ENCODE measurements around the gene KCNK6. TPM values are rescaled to one million over a fixed set of nuclear protein-coding genes. Genes with fewer than 3 reads are reported as not detected.

The KCNK6 gene
- total and polyA plus RNA-seq, 2 of the 8 experiments (the other 6 are each of a cell fraction or from before 2014, with no cell fraction given): 10.6 to 13.3 TPM

DNA sequence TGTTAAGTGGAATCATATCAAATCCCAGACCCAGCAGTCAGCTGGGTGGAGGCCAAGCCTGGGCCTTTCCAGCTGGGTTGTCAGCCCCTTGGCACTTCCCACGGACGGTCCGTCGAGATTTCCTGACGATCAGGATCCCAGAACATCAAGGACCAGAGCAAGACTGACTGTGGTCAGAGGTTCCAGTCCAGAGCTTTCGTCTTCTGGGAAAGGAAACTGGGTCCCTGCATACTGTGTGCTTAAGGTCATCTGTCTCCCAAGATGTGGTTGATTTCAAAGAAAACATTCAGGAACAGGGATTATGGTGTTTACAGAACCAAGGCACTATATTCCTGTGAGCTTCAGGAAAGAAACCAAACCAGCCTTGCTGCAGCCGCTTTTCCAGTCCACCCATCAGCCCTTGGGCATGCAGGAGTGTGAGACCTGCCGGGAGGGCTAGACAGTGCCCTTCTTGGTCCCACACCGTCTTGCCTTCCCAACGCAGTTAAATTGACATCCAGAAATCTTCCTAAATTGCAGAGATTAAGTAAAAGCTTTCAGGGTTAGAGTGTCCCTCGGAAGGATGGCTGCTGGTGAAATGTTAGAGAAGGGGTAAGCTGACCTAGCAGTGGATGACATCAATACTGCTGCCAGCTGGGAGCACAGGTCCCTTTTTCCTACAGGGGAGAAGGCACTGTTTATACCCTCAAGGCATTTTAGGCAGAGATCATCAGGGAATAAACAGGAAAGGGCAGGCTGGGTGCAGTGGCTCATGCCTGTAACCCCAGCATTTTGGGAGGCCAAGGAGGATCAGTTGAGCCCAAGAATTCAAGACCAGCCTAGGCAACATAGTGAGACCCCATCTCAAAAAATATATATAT, 20.6 kb upstream of the KCNK6 start:
- Histone ChIP-seq H2BK12ac (ENCODE audit: low read depth, low read length) (no peak overlapping the region), H2BK20ac (ENCODE audit: low read length) (no peak overlapping the region), H3K56ac (replicated peaks; ENCODE audit: insufficient read length, low read depth, low read length) (no peak overlapping the region), H3K4me2 (ENCODE audit: insufficient read depth in 1 of 2, low read depth in 2 of 2, low read length in 2 of 2) (no peak overlapping the region), H3K23me2 (ENCODE audit: low read depth, low read length) (no peaks in the 10 kb centered on the region), H3K23ac (ENCODE audit: insufficient read length) (no peak overlapping the region), H3K27me3 (replicated peaks in 1 of 4; ENCODE audit: control insufficient read depth in 3 of 4, extremely low read depth in 1 of 4, insufficient read depth in 3 of 4, low read length in 3 of 4) (no peaks in the 10 kb centered on the region; a peak in 2 of 7 replicates), H2AFZ (ENCODE audit: low read length) (no peak overlapping the region), H3K79me2 (ENCODE audit: control insufficient read depth in 1 of 2, insufficient read depth in 2 of 2, low read length in 2 of 2) (no peaks in the 10 kb centered on the region), H3K4me1 (replicated peaks in 1 of 4; ENCODE audit: control insufficient read depth in 3 of 4, insufficient read depth in 4 of 4, low read length in 3 of 4) (peaks cover 0 to 8% (median 5%) of the 10 kb centered on the region in 4 experiments; a peak in 5 of 7 replicates), H3K18ac (ENCODE audit: extremely low read depth, low read length) (no peak overlapping the region), H3K4ac (replicated peaks; ENCODE audit: insufficient read length, low read depth, low read length) (no peak overlapping the region), H2AK5ac (ENCODE audit: low read depth, low read length) (no peak overlapping the region), H3K27ac (ENCODE audit: low read depth, low read length) (no peak overlapping the region), H2BK15ac (ENCODE audit: low read length) (no peak overlapping the region), H4K8ac (ENCODE audit: extremely low read depth, insufficient read depth, low read length) (no peak overlapping the region), H4K5ac (ENCODE audit: insufficient read length, low read depth, low read length) (no peak overlapping the region), H3K9ac (replicated peaks in 1 of 4; ENCODE audit: extremely low read depth in 1 of 4, low read depth in 3 of 4, low read length in 3 of 4) (no peak overlapping the region), H3K79me1 (ENCODE audit: low read depth, low read length) (no peaks in the 10 kb centered on the region), H3K9me3 (ENCODE audit: insufficient read depth in 2 of 2, low read depth in 1 of 2, low read length in 1 of 2) (peaks cover 0 to 3% of the 10 kb centered on the region in 2 experiments; a peak in 1 of 4 replicates), H3K14ac (ENCODE audit: insufficient read length) (no peak overlapping the region), H3K4me3 (ENCODE audit: extremely low read depth in 1 of 4, insufficient read depth in 2 of 4, low read depth in 3 of 4, low read length in 4 of 4) (no peak overlapping the region), H4K91ac (replicated peaks; ENCODE audit: insufficient read length, low read length) (no peak overlapping the region), H4K20me1 (replicated peaks in 1 of 2; ENCODE audit: control insufficient read depth in 1 of 2, insufficient read depth in 2 of 2, low read length in 2 of 2) (peaks cover 0 to 2% of the 10 kb centered on the region in 2 experiments), H2BK120ac (replicated peaks; ENCODE audit: low read depth, low read length) (no peak overlapping the region), H3K36me3 (ENCODE audit: control insufficient read depth in 2 of 4, insufficient read depth in 4 of 4, low read length in 3 of 4) (peaks cover 0 to 3% (median 0%) of the 10 kb centered on the region in 4 experiments; a peak in 1 of 8 replicates), H2BK5ac (ENCODE audit: low read depth, low read length) (no peak overlapping the region)
- ChIA-PET CTCF (ENCODE audit: partially characterized antibody) (interaction anchor here (0.7 to 1.6 kb wide), 9 partner anchors 13 to 65 kb away, joined by 3 to 5 read pairs (median 3); no protein-coding TSS in a partner anchor), POLR2A (ENCODE audit: partially characterized antibody) (interaction anchor here (0.8 to 1.2 kb wide), 2 partner anchors 19 to 23 kb away, joined by 3 read pairs; no protein-coding TSS in a partner anchor)
- 93% methylated on average over 11 of the region's 11 CpGs; no CpG with 5 or more reads in 1 of the 2 experiments for WGBS, 2 experiments (ENCODE audit: extremely low coverage in 1 of 2, insufficient coverage in 1 of 2, insufficient read length in 1 of 2, insufficient replicate concordance in 2 of 2, low coverage in 1 of 2, low lambda C conversion rate in 2 of 2, missing lambda C conversion rate in 1 of 2)
- no peak for FAIRE-seq
- no peak for DNase-seq (ENCODE audit: low read depth in 1 of 2, low spot score in 2 of 2)
- no peak for TF ChIP-seq GTF2F1 (IDR thresholded peaks at IDR 0.05; ENCODE audit: borderline replicate concordance, low read depth, low read length)

All from H1 (cell line).